OCI-LY1 (cell line): Measurements from ENCODE around the gene OAT.

ENCODE experiments used
- H2AFZ ChIP-seq: fragments of 200-600 bp; sonication (generic), shearing (Covaris generic); 2 replicates; pipeline ENCODE4 v1.6.0; 2014; ENCODE audit warnings: antibody characterized with exemption, mild to moderate bottlenecking, low read length
- H3F3A ChIP-seq: fragments of 200-600 bp; sonication (generic), shearing (Covaris generic); 2 replicates; pipeline ENCODE4 v1.6.0; 2014; ENCODE audit warnings: mild to moderate bottlenecking, antibody characterized with exemption, low read length, moderate library complexity; ENCODE audit not compliant: insufficient read depth
- H3K27ac ChIP-seq: fragments of 200-600 bp; sonication (generic); 2 replicates; pipeline ENCODE4 v1.5.1; 2014; ENCODE audit warnings: low read length, mixed run types, mild to moderate bottlenecking, low read depth; ENCODE audit not compliant: poor library complexity, severe bottlenecking
- H3K27me3 ChIP-seq: fragments of 200-600 bp; sonication (generic); 2 replicates; pipeline ENCODE4 v1.6.0; 2014; ENCODE audit warnings: antibody characterized with exemption, mild to moderate bottlenecking, low read length, moderate library complexity; ENCODE audit not compliant: insufficient read depth
- H3K36me3 ChIP-seq: fragments of 200-600 bp; sonication (generic); 2 replicates; pipeline ENCODE4 v1.6.1; 2014; ENCODE audit warnings: mild to moderate bottlenecking, antibody characterized with exemption, low read length, moderate library complexity, mixed read lengths; ENCODE audit not compliant: insufficient read depth
- H3K4me1 ChIP-seq: fragments of 200-600 bp; sonication (generic); 2 replicates; pipeline ENCODE4 v1.5.1; 2014; ENCODE audit warnings: mild to moderate bottlenecking, low read length, moderate library complexity; ENCODE audit not compliant: insufficient read depth, severe bottlenecking
- H3K4me2 ChIP-seq: fragments of 200-600 bp; sonication (generic), shearing (Covaris generic); 2 replicates; pipeline ENCODE4 v1.6.1; 2014; ENCODE audit warnings: low read length
- H3K4me3 ChIP-seq: fragments of 200-600 bp; sonication (generic); 2 replicates; pipeline ENCODE4 v1.5.1; 2014; ENCODE audit warnings: low read length, low read depth, mild to moderate bottlenecking, mixed read lengths; ENCODE audit not compliant: poor library complexity, severe bottlenecking
- H3K79me2 ChIP-seq: fragments of 200-600 bp; shearing (Covaris generic); 2 replicates; pipeline ENCODE4 v1.6.1; 2016; ENCODE audit warnings: mixed run types, low read length, mixed read lengths; ENCODE audit not compliant: insufficient read depth
- H3K9ac ChIP-seq: fragments of 200-600 bp; sonication (generic), shearing (Covaris generic); 2 replicates; pipeline ENCODE4 v1.6.1; 2014; ENCODE audit warnings: mild to moderate bottlenecking, low read length, mixed read lengths
- H3K9me2 ChIP-seq: fragments of 200-600 bp; sonication (generic), shearing (Covaris generic); 2 replicates; pipeline ENCODE4 v1.6.1; 2014; ENCODE audit warnings: low read depth, mild to moderate bottlenecking, low read length, mixed read lengths
- H3K9me3 ChIP-seq: fragments of 200-600 bp; shearing (Covaris generic); 2 replicates; pipeline ENCODE4 v1.6.1; 2014; ENCODE audit warnings: low read length, mixed read lengths
- H4K20me1 ChIP-seq: fragments of 200-600 bp; sonication (generic), shearing (Covaris generic); 2 replicates; pipeline ENCODE4 v1.6.0; 2016; ENCODE audit warnings: mild to moderate bottlenecking, low read length; ENCODE audit not compliant: insufficient read depth
- CTCF ChIP-seq: fragments of 200-600 bp; sonication (generic), shearing (Covaris generic); IDR thresholded peaks from 2 replicates; pipeline ENCODE4 v1.5.1; 2017; ENCODE audit warnings: mild to moderate bottlenecking, antibody characterized with exemption, low read length, moderate library complexity, mixed read lengths
- EZH2 ChIP-seq: fragments of 200-600 bp; sonication (generic), shearing (Covaris generic); IDR thresholded peaks from 2 replicates; pipeline ENCODE4 v1.8.0; 2017; ENCODE audit warnings: borderline replicate concordance, mixed run types, mild to moderate bottlenecking, antibody characterized with exemption, low read length, moderate library complexity, mixed read lengths

The OAT gene

DNA sequence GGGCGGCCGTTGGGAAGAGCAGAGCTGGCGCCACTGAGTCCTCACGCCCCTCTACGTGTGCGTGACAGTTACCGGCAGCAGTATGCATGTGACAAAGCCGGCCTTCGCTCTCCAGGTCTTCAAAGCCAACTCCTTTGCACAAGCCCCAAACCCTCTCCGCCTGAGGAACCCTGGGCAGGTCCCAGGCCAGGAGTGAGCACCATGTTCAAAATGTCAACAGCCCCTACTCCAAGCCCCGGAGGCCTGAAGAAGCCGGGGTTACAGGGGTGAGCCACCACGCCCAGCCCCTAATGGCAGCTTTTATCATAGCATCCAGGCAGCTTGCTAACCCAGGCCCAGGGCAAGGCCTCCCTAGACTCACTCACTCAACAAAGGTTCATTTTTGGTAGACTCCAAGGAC lies 70.8 kb downstream of the OAT start:
- H3K4me3 ChIP-seq, result no peak overlapping the region
- H3K9ac ChIP-seq, result no peak overlapping the region
- H3F3A ChIP-seq, result no peaks in the 10 kb centered on the region
- no peak overlapping the region for H3K4me2 ChIP-seq
- peaks cover 9% of the 10 kb centered on the region; the same call in 1 of the 2 replicates for H3K27me3 ChIP-seq
- no peak overlapping the region for H3K27ac ChIP-seq
- TF ChIP-seq EZH2, result no peak
- no peak for TF ChIP-seq CTCF
- H3K4me1 ChIP-seq, result no peaks in the 10 kb centered on the region
- H2AFZ ChIP-seq, result no peak overlapping the region
- no peaks in the 10 kb centered on the region for H4K20me1 ChIP-seq
- no peaks in the 10 kb centered on the region for H3K79me2 ChIP-seq
- H3K9me3 ChIP-seq, result no peaks in the 10 kb centered on the region
- H3K36me3 ChIP-seq, result no peaks in the 10 kb centered on the region
- no peaks in the 10 kb centered on the region for H3K9me2 ChIP-seq
